ENCODE measurements around the gene MAML1.

GRCh38 chr5:179805070-179805528 is 72.5 kb downstream of the MAML1 start:
- TF ChIP-seq EZH2 (IDR thresholded peaks at IDR 0.05; ENCODE audit: insufficient read depth, poor library complexity, severe bottlenecking) (no peak), EZH2phosphoT487 (IDR thresholded peaks at IDR 0.05; ENCODE audit: insufficient read depth, low read depth) (no peak)

All from GM23248 (cell line).